ENCODE measurements around the gene CRYBB1.

Gene CRYBB1

DNA sequence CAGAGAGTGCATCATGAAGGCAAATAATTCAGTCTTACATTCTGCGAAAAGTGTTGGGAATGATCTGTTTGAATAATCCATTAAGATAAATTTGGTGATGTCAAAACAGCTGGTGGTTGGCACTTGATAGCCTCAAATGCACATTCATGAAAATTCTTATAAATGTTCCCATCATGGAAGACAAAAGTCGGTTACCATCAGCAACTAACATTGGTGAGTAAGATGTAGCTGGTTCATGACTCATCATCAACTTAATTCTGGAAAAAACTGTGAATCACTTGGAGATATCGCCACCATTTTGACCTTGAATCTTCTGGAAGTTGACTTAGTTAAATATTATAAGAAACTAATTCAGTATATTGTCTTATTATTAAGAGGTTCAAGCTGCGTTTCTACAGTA is 11.2 kb downstream of the CRYBB1 start:
- Histone ChIP-seq H3K36me3 (ENCODE audit: control insufficient read depth in 2 of 2, insufficient read depth in 2 of 2, low read length in 2 of 2) (no peaks in the 10 kb centered on the region), H3K9me3 (ENCODE audit: control insufficient read depth in 2 of 2, low read length in 2 of 2) (no peaks in the 10 kb centered on the region), H3K9ac (ENCODE audit: low read length in 2 of 2) (no peak overlapping the region), H3K4me3 (ENCODE audit: low read length in 2 of 2) (no peak overlapping the region), H3K27ac (ENCODE audit: low read length) (no peak overlapping the region), H3K4me1 (ENCODE audit: control insufficient read depth, insufficient read depth, low read length) (no peaks in the 10 kb centered on the region), H3K27me3 (ENCODE audit: control insufficient read depth in 1 of 2, insufficient read depth in 2 of 2, low read length in 2 of 2) (peaks cover 5 to 6% of the 10 kb centered on the region in 2 donors)

DNA sequence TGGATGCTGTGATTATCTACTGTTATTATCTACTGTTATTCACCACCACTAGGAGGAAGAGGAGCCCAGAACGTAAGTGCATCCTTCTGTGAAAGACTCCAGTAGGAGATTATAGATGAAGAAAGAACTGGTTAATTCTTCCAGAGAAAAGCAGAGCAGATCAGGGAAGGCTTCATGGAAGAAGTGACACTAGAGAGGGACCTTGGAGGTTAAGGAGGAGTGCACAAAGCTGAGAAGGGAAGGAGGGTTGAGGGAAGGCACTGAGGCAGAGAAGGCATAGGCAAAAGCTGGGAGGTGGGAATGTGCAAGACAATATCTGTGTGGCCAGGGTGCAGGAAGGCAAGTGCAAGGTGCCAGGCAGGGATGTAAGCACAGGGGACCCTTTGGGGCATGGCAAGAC is 13.5 kb downstream of the CRYBB1 start:
- no peak overlapping the region for H3K9ac ChIP-seq (ENCODE audit: low read length in 2 of 2)
- H3K4me3 ChIP-seq (ENCODE audit: low read length in 2 of 2): no peak overlapping the region
- H3K27ac ChIP-seq (ENCODE audit: low read length): no peak overlapping the region
- H3K9me3 ChIP-seq (ENCODE audit: control insufficient read depth in 2 of 2, low read length in 2 of 2): no peaks in the 10 kb centered on the region
- H3K4me1 ChIP-seq (ENCODE audit: control insufficient read depth, insufficient read depth, low read length): no peaks in the 10 kb centered on the region
- peaks cover 3 to 8% of the 10 kb centered on the region in 2 donors for H3K27me3 ChIP-seq (ENCODE audit: control insufficient read depth in 1 of 2, insufficient read depth in 2 of 2, low read length in 2 of 2)
- H3K36me3 ChIP-seq (ENCODE audit: control insufficient read depth in 2 of 2, insufficient read depth in 2 of 2, low read length in 2 of 2): no peaks in the 10 kb centered on the region

DNA sequence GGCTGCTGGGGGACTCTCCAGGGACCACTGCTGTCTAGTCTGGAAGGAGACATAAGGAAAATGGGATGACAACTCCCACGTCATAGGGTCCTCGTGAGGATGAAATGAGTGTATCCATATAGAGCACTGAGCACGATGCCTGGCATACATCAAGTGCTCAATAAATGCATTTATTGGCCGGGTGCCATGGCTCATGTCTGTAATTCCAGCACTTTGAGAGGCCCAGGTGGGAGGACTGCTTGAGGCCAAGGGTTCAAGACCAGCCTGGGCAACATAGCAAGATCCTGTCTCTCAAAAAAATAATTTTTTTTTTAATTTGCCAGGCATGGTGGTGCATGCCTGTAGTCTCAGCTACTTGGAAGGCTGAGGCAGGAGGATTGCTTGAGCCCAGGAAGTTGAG is 15.7 kb downstream of the CRYBB1 start:
- no peak overlapping the region for H3K4me3 ChIP-seq (ENCODE audit: low read length in 2 of 2)
- no peak overlapping the region for H3K9ac ChIP-seq (ENCODE audit: low read length in 2 of 2)
- H3K36me3 ChIP-seq (ENCODE audit: control insufficient read depth in 2 of 2, insufficient read depth in 2 of 2, low read length in 2 of 2): no peaks in the 10 kb centered on the region
- no peaks in the 10 kb centered on the region for H3K9me3 ChIP-seq (ENCODE audit: control insufficient read depth in 2 of 2, low read length in 2 of 2)
- no peaks in the 10 kb centered on the region for H3K4me1 ChIP-seq (ENCODE audit: control insufficient read depth, insufficient read depth, low read length)
- H3K27ac ChIP-seq (ENCODE audit: low read length): no peak overlapping the region
- peaks cover 5 to 6% of the 10 kb centered on the region in 2 donors for H3K27me3 ChIP-seq (ENCODE audit: control insufficient read depth in 1 of 2, insufficient read depth in 2 of 2, low read length in 2 of 2)

DNA sequence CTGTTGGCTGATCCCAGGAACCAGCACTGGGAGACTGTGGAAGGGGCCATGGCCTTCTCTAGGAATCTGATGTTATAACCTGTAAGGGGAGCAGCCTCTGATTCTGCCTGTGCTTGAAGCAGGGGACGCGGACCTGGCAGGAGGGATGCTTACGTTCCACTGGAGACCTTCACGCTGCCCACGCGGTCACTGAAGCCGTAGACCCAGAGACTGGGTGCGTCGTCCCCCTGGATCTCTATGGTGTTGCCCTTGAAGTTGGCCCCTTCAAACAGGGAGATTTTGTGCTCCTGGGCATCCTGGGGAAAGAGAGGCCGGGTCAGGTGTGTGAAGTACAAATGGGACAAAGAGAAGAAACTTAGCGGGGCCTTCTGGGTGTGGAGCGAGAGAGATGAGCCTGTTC is 16.1 kb downstream of the CRYBB1 start:
- Histone ChIP-seq H3K9me3 (ENCODE audit: control insufficient read depth in 2 of 2, low read length in 2 of 2) (no peaks in the 10 kb centered on the region), H3K36me3 (ENCODE audit: control insufficient read depth in 2 of 2, insufficient read depth in 2 of 2, low read length in 2 of 2) (no peaks in the 10 kb centered on the region), H3K27ac (ENCODE audit: low read length) (no peak overlapping the region), H3K9ac (ENCODE audit: low read length in 2 of 2) (no peak overlapping the region), H3K4me1 (ENCODE audit: control insufficient read depth, insufficient read depth, low read length) (no peaks in the 10 kb centered on the region), H3K27me3 (ENCODE audit: control insufficient read depth in 1 of 2, insufficient read depth in 2 of 2, low read length in 2 of 2) (peaks cover 5 to 6% of the 10 kb centered on the region in 2 donors), H3K4me3 (ENCODE audit: low read length in 2 of 2) (no peak overlapping the region)

DNA sequence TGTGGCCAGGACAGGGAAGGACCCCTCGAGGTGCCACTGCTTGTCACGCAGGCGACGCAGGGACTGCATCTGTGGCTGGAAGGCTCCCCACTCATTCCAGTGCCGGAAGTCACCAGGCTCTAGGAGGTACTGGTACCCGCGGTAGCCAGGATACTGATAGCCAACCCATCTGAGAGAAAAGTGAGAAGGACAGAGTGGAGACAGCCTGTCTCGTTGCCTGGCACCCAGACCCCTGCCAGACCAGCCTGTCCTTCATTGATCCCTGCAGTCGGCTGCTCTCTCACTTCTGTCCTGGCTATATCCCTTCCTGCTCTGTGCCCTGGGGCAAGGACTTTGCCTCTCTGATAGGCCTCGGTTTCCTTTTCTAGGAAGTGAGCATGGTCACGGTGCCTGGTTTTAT is 18.3 kb downstream of the CRYBB1 start:
- no peak overlapping the region for H3K4me3 ChIP-seq (ENCODE audit: low read length in 2 of 2)
- no peak overlapping the region for H3K27ac ChIP-seq (ENCODE audit: low read length)
- no peak overlapping the region for H3K9ac ChIP-seq (ENCODE audit: low read length in 2 of 2)
- no peaks in the 10 kb centered on the region for H3K4me1 ChIP-seq (ENCODE audit: control insufficient read depth, insufficient read depth, low read length)
- no peaks in the 10 kb centered on the region for H3K36me3 ChIP-seq (ENCODE audit: control insufficient read depth in 2 of 2, insufficient read depth in 2 of 2, low read length in 2 of 2)
- H3K27me3 ChIP-seq (ENCODE audit: control insufficient read depth in 1 of 2, insufficient read depth in 2 of 2, low read length in 2 of 2): peaks cover 5 to 6% of the 10 kb centered on the region in 2 donors
- no peaks in the 10 kb centered on the region for H3K9me3 ChIP-seq (ENCODE audit: control insufficient read depth in 2 of 2, low read length in 2 of 2)

DNA sequence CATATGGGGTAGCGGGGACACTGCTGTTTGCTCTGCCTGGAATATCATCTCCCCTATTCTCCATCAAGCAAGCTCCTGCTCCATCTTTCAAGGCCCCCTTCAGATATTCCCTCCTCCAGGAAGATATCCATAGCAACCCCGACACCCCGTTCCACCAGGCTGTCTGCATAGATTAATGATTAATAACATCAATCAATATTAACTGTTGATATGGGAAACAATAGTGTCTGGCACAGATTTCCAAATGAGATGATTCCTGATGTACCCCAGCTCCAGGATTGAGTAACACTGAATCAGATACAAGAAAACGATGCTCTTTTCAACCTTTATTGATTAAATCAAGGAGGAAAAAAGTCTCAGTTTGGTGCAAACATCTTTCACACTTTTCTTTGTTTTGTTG is 20.3 kb downstream of the CRYBB1 start:
- no peaks in the 10 kb centered on the region for H3K36me3 ChIP-seq (ENCODE audit: control insufficient read depth in 2 of 2, insufficient read depth in 2 of 2, low read length in 2 of 2)
- peaks cover 6 to 7% of the 10 kb centered on the region in 2 donors for H3K27me3 ChIP-seq (ENCODE audit: control insufficient read depth in 1 of 2, insufficient read depth in 2 of 2, low read length in 2 of 2)
- H3K9ac ChIP-seq (ENCODE audit: low read length in 2 of 2): no peak overlapping the region
- H3K4me3 ChIP-seq (ENCODE audit: low read length in 2 of 2): no peak overlapping the region
- H3K9me3 ChIP-seq (ENCODE audit: control insufficient read depth in 2 of 2, low read length in 2 of 2): no peaks in the 10 kb centered on the region
- H3K4me1 ChIP-seq (ENCODE audit: control insufficient read depth, insufficient read depth, low read length): no peaks in the 10 kb centered on the region
- no peak overlapping the region for H3K27ac ChIP-seq (ENCODE audit: low read length)

DNA sequence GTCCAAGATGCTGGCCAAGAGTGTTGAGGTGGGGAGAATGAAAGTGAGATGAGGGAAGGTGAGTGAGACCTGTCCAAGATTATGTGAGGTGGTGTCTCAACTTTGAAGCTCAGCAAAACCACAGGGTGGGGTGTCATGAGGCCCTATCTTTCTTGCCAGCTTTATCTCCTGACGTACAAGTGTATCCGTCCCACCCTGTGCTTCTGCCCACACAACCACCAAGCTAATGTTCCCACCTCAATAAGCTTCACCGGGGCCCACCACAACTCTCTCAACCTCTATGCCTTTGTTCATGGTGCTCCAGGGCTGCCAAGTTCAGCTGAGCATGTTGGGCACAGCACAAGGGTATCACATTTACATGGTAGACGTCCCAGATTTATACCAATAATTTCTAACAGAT is 20.8 kb downstream of the CRYBB1 start:
- H3K9ac ChIP-seq (ENCODE audit: low read length in 2 of 2): no peak overlapping the region
- no peak overlapping the region for H3K4me3 ChIP-seq (ENCODE audit: low read length in 2 of 2)
- H3K27me3 ChIP-seq (ENCODE audit: control insufficient read depth in 1 of 2, insufficient read depth in 2 of 2, low read length in 2 of 2): peaks cover 6 to 7% of the 10 kb centered on the region in 2 donors
- H3K36me3 ChIP-seq (ENCODE audit: control insufficient read depth in 2 of 2, insufficient read depth in 2 of 2, low read length in 2 of 2): no peaks in the 10 kb centered on the region
- H3K27ac ChIP-seq (ENCODE audit: low read length): no peak overlapping the region
- H3K9me3 ChIP-seq (ENCODE audit: control insufficient read depth in 2 of 2, low read length in 2 of 2): no peaks in the 10 kb centered on the region
- no peaks in the 10 kb centered on the region for H3K4me1 ChIP-seq (ENCODE audit: control insufficient read depth, insufficient read depth, low read length)

DNA sequence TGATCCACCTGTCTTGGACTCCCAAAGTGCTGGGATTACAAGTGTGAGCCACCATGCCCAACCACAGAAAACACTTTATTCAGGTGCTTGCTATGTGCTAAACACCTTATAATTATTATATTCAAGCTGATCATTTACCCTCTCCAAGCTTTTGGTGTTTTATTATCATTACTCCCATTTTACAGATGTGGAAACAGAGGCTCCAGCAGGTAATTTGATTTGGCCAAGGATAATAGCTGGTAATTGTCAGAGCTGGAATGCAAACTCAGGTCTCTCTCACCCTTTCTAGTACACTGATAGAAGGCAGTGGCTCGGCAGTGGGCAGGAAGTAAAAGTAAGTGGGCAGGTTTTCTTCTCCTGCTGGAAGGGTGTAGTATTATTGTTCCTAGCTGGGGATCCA is 24.1 kb downstream of the CRYBB1 start:
- H3K9ac ChIP-seq (ENCODE audit: low read length in 2 of 2): no peak overlapping the region
- H3K4me3 ChIP-seq (ENCODE audit: low read length in 2 of 2): no peak overlapping the region
- H3K27me3 ChIP-seq (ENCODE audit: control insufficient read depth in 1 of 2, insufficient read depth in 2 of 2, low read length in 2 of 2): peaks cover 3 to 4% of the 10 kb centered on the region in 2 donors
- peaks cover 4% of the 10 kb centered on the region for H3K4me1 ChIP-seq (ENCODE audit: control insufficient read depth, insufficient read depth, low read length)
- H3K27ac ChIP-seq (ENCODE audit: low read length): no peak overlapping the region
- H3K9me3 ChIP-seq (ENCODE audit: control insufficient read depth in 2 of 2, low read length in 2 of 2): no peaks in the 10 kb centered on the region
- H3K36me3 ChIP-seq (ENCODE audit: control insufficient read depth in 2 of 2, insufficient read depth in 2 of 2, low read length in 2 of 2): no peaks in the 10 kb centered on the region

DNA sequence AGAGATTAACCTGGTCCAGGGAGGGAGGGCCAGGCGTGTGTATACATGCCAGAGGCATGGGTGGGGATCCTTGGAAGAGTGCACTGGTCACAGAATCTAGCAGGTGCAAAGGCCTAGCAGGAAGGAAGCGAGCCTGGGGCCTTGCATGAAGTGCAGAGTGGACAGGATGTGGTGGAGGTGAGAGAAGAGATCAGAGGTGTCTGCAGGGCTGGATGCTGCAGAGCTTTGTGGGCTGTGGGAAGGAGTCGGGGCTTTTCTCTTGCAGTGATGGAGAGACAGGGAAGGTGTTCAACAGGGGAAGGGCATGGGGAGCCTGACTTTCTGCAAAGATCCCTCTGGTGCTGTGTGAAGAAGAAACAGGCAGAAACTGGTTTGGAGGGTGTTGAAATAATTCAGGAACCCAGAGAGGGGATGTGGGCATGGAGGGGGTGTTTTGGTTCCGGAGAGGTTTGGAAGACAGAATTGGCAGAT is 25.4 kb downstream of the CRYBB1 start:
- Histone ChIP-seq H3K4me1 (ENCODE audit: control insufficient read depth, insufficient read depth, low read length) (peaks cover 4% of the 10 kb centered on the region), H3K4me3 (ENCODE audit: low read length in 2 of 2) (no peak overlapping the region), H3K9ac (ENCODE audit: low read length in 2 of 2) (no peak overlapping the region), H3K9me3 (ENCODE audit: control insufficient read depth in 2 of 2, low read length in 2 of 2) (peaks cover 0 to 3% of the 10 kb centered on the region in 2 donors), H3K27me3 (ENCODE audit: control insufficient read depth in 1 of 2, insufficient read depth in 2 of 2, low read length in 2 of 2) (peaks cover under 1 to 2% of the 10 kb centered on the region in 2 donors), H3K27ac (ENCODE audit: low read length) (no peak overlapping the region), H3K36me3 (ENCODE audit: control insufficient read depth in 2 of 2, insufficient read depth in 2 of 2, low read length in 2 of 2) (no peaks in the 10 kb centered on the region)

DNA sequence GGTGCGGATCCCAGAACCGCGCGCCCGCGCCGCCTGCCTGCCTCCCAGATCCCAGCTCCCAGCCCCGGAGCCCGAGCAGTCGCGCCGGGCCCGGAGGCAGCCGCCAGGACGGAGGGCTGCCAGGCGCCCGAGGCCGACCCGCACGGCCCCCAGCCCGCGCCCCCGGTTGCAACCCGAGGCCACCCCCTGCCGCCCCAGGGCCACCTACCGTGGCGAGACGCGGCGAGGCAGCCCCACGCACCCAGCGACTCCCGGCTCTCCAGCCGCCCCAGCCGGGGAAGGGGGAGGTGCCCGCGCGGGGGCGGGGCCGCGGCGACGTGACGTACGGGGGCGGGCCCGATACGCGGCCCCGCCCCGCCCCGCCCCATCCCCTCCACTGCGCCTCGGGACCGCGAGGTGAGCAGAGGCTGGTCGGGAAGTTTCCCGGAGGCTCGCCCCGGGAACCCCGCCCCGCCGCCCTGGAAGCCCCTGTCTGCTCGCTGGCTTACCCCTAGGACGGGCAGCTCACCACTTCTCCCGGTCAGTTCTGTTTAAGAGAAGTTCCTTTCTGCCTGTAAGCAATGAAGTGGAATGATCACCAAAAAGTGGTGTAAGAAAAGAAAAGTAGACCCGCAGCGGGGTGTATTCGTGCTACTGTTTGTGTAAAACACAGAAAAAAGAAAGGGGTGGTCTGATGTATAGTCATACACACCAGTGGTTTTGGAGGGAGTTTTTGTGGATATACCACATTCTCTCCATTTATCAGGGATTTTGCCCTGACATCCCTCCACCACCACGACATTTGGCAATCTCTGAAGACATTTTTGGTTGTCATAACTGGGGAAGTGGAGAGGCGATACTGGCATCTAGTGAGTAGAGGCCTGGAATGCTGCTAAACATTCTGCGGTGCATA is 27.7 kb downstream of the CRYBB1 start, which contains the start of gene TPST2:
TPST2 (minus strand) TSS at position 288 of the 892 bp plus-strand sequence. CDS start 48,502 bp downstream, outside the sequence.
- H3K9ac ChIP-seq (ENCODE audit: low read length in 2 of 2): peak within 1 kb of the TSS; percentile 66 to 69
- peak within 1 kb of the TSS; percentile 80 to 93 for H3K4me3 ChIP-seq (ENCODE audit: low read length in 2 of 2)
- H3K36me3 ChIP-seq (ENCODE audit: control insufficient read depth in 2 of 2, insufficient read depth in 2 of 2, low read length in 2 of 2): no peaks in the 10 kb centered on the region
- H3K27ac ChIP-seq (ENCODE audit: low read length): no peak within 1 kb of the TSS
- peaks cover 0 to 2% of the 10 kb centered on the region in 2 donors for H3K27me3 ChIP-seq (ENCODE audit: control insufficient read depth in 1 of 2, insufficient read depth in 2 of 2, low read length in 2 of 2)
- H3K9me3 ChIP-seq (ENCODE audit: control insufficient read depth in 2 of 2, low read length in 2 of 2): peaks cover 0 to 3% of the 10 kb centered on the region in 2 donors
- peaks cover 4% of the 10 kb centered on the region for H3K4me1 ChIP-seq (ENCODE audit: control insufficient read depth, insufficient read depth, low read length)

DNA sequence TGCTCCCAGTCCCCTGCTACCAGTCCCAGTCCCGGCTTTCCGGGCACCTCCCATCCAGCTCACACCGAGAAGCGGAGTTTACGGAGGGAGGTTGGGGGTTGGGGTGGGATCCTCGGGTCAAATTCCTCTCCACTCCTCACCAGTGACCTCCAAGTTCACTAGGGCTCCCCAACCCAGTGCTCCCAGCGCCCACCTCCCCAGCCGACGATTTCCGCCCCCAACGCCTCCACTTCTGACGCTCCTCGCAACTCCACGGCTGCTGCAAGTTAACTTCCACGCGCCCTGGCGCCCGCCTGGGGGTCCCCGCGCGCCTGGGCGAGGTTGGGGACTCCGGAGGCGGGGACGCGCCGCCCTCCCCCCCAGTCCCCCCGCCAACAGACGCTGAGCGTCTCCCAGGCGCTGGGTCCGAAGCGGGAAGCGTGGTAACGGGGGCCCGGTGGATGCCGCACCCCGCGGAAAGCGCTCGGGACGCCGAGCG is 28.4 kb downstream of the CRYBB1 start:
- peaks cover 4% of the 10 kb centered on the region for H3K4me1 ChIP-seq (ENCODE audit: control insufficient read depth, insufficient read depth, low read length)
- H3K27me3 ChIP-seq (ENCODE audit: control insufficient read depth in 1 of 2, insufficient read depth in 2 of 2, low read length in 2 of 2): peaks cover 0 to 2% of the 10 kb centered on the region in 2 donors
- H3K27ac ChIP-seq (ENCODE audit: low read length): no peak overlapping the region
- H3K9ac ChIP-seq (ENCODE audit: low read length in 2 of 2): peak overlapping the region; percentile 36 to 60
- peak overlapping the region; percentile 79 to 80 for H3K4me3 ChIP-seq (ENCODE audit: low read length in 2 of 2)
- H3K9me3 ChIP-seq (ENCODE audit: control insufficient read depth in 2 of 2, low read length in 2 of 2): peaks cover 0 to 3% of the 10 kb centered on the region in 2 donors
- no peaks in the 10 kb centered on the region for H3K36me3 ChIP-seq (ENCODE audit: control insufficient read depth in 2 of 2, insufficient read depth in 2 of 2, low read length in 2 of 2)

Data from stomach smooth muscle (tissue), 2 donors.